Stimulated activated naive CD8-positive, alpha-beta T cell treated with anti-CD3 and anti-CD28 coated beads, Interleukin-15, Interleukin-2, amounts not matched to agents 100 U/mL and 50 U/mL, for 24 hours (primary cell): ENCODE measurements around the gene HGD.
"Not testable (repeated sequence)": the region's sequence is repeated elsewhere in the genome, so short reads cannot be mapped to it uniquely, and the experiment has no call there.

ENCODE experiments used
- ATAC-seq: fragments of 150-1000 bp; cut with Tn5 transposase; one replicate; pipeline ENCODE4 v1.10.0; 2021
- DNase-seq: peaks from one replicate; pipeline ENCODE4 v3.0.0; 2021

Gene HGD

GRCh38 chr3:120678984-120679383 lies 3.1 kb downstream of the HGD start:
- ATAC-seq = no peak

GRCh38 chr3:120678331-120678947 lies 3.6 kb downstream of the HGD start:
- DNase-seq (no peak), ATAC-seq (no peak)

More at GRCh38 chr3:120678984-120679383, 3.1 kb downstream of the HGD start:
- no peak for DNase-seq

GRCh38 chr3:120677193-120677592 lies 4.8 kb downstream of the HGD start:
- not testable (repeated sequence) for ATAC-seq, DNase-seq

GRCh38 chr3:120673116-120673515 lies 8.9 kb downstream of the HGD start:
- DNase-seq (no peak), ATAC-seq (no peak)

- no peak for DNase-seq
- no peak for ATAC-seq
Observed at GRCh38 chr3:120670576-120670975, 11.5 kb downstream of the HGD start.

- no peak for ATAC-seq
Observed at GRCh38 chr3:120664926-120665325, 17.1 kb downstream of the HGD start.

GRCh38 chr3:120661945-120662344 lies 20.1 kb downstream of the HGD start:
- ATAC-seq = no peak
- no peak for DNase-seq

More at GRCh38 chr3:120664926-120665325, 17.1 kb downstream of the HGD start:
- DNase-seq = no peak

GRCh38 chr3:120661106-120661905 lies 20.7 kb downstream of the HGD start:
- ATAC-seq (no peak), DNase-seq (no peak)

- no peak for DNase-seq
- no peak for ATAC-seq
Observed at GRCh38 chr3:120659834-120660233, 22.2 kb downstream of the HGD start.

- ATAC-seq (no peak), DNase-seq (no peak)
Observed at GRCh38 chr3:120659285-120659684, 22.8 kb downstream of the HGD start.

- ATAC-seq (no peak), DNase-seq (no peak)
Observed at GRCh38 chr3:120652896-120653545, 29.0 kb downstream of the HGD start.

GRCh38 chr3:120652281-120652680 lies 29.8 kb downstream of the HGD start:
- no peak for ATAC-seq

GRCh38 chr3:120650311-120650710 lies 31.7 kb downstream of the HGD start:
- ATAC-seq (no peak), DNase-seq (no peak)

More at GRCh38 chr3:120652281-120652680, 29.8 kb downstream of the HGD start:
- no peak for DNase-seq

GRCh38 chr3:120649830-120650233 lies 32.2 kb downstream of the HGD start:
- no peak for ATAC-seq
- no peak for DNase-seq

- no peak for DNase-seq
- no peak for ATAC-seq
Observed at GRCh38 chr3:120648290-120648689, 33.7 kb downstream of the HGD start.

- no peak for ATAC-seq
- no peak for DNase-seq
Observed at GRCh38 chr3:120646771-120647432, 35.1 kb downstream of the HGD start.

GRCh38 chr3:120645083-120645845 lies 36.8 kb downstream of the HGD start:
- DNase-seq (no peak), ATAC-seq (no peak)

- ATAC-seq (peak; percentile 52), DNase-seq (peak; percentile 4)
Observed at GRCh38 chr3:120642368-120642948, 39.6 kb downstream of the HGD start.

GRCh38 chr3:120641696-120642246 lies 40.3 kb downstream of the HGD start:
- DNase-seq (no peak), ATAC-seq (no peak)

GRCh38 chr3:120640231-120640630 lies 41.8 kb downstream of the HGD start:
- no peak for DNase-seq
- no peak for ATAC-seq

- not testable (repeated sequence) for ATAC-seq, DNase-seq
Observed at GRCh38 chr3:120638820-120639219, 43.2 kb downstream of the HGD start.
